GM12801 (cell line): ENCODE data around the gene AGFG1.

Experiments used
- TF ChIP-seq, protein P1 (sequence below): IDR thresholded peaks from one replicate; pipeline ENCODE4 v1.5.1; 2011; ENCODE audit warnings: control low read depth; ENCODE audit not compliant: insufficient read length; ENCODE audit errors: extremely low read depth

AGFG1 gene

GRCh38 chr2:227439214-227439613 lies 32.7 kb upstream of the AGFG1 start:
- TF ChIP-seq, protein P1, sequence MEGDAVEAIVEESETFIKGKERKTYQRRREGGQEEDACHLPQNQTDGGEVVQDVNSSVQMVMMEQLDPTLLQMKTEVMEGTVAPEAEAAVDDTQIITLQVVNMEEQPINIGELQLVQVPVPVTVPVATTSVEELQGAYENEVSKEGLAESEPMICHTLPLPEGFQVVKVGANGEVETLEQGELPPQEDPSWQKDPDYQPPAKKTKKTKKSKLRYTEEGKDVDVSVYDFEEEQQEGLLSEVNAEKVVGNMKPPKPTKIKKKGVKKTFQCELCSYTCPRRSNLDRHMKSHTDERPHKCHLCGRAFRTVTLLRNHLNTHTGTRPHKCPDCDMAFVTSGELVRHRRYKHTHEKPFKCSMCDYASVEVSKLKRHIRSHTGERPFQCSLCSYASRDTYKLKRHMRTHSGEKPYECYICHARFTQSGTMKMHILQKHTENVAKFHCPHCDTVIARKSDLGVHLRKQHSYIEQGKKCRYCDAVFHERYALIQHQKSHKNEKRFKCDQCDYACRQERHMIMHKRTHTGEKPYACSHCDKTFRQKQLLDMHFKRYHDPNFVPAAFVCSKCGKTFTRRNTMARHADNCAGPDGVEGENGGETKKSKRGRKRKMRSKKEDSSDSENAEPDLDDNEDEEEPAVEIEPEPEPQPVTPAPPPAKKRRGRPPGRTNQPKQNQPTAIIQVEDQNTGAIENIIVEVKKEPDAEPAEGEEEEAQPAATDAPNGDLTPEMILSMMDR: no peak

DNA sequence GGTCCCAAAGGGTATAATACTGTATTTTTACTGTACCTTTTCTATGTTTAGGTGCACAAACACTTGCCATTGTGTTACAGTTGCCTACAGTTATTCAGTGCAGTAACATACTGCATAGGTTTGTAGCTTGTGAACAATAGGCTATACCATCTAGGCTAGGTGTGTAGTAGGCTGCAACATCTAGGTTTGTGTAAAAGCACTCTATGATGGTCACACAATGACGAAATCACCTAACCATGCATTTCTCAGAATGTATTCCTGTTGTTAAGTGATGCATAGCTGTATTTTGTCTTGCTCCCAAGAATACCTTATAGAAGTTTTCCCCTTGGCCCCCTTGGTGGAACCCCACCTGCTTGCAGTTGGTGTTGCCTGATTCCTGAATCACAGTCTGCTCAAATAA lies 29.3 kb upstream of the AGFG1 start:
- TF ChIP-seq, protein P1: no peak

- TF ChIP-seq, protein P1: no peak
Measured at GRCh38 chr2:227443889-227444568, 27.9 kb upstream of the AGFG1 start.

- TF ChIP-seq, protein P1: no peak
Measured at GRCh38 chr2:227447606-227448005, 24.4 kb upstream of the AGFG1 start.

DNA sequence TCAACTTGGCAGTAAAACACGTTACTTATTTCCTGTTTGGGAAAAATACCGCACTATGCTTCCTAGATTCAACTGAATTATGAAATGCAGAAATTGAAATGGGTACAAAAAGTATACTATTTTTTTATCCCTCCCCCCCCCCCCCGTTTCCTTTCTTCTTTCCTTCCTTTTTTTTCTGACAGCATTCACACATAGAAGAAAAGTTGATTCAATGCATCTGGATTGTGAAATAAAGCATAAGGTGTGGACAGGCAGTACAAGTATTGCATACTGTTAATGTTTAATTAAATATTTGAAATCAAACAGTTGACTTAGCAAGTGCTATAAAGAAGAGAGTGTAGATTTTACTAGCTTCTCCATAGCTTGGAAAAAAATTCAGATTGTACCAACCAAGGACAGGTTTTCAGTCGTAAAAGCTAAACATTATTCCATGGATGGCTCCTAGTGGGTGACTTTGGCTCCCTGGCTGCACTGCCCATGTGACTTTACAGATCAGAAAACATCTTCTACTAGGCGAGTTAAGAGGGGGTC lies 21.6 kb upstream of the AGFG1 start:
- TF ChIP-seq, protein P1: no peak

DNA sequence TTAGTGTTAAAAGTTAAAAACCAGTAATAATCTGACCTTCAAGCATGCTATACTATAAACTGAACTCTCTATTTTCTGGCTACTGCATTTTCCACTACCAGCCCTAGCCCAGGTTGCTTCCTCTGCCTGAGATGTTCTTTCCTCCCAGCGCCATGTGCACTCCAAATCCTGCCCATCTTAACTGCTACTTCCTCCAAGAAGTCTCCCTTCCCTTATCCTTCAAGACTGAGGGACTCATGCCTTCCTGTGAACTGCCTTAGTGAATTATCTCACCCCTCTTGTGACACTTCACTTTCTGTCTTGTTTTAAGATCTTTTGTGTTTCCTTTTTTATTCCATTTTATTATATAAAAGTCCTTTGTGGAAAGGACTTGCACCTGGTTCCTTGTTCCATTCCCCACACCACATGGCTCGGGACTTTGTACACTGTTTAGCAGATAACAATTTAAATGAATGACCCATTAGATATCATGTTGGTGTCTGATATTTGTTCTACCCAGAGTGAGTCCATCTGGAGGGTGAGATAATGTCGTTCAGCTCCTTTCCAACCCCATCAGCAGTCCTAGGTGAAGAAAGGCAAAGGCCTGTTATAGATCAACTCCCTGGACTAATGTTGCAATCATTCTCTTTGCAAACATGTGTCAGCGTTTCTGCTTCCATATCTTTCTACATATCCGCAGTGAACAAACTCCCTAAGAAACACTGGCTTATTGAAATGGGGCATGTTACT lies 20.9 kb upstream of the AGFG1 start:
- TF ChIP-seq, protein P1: no peak

DNA sequence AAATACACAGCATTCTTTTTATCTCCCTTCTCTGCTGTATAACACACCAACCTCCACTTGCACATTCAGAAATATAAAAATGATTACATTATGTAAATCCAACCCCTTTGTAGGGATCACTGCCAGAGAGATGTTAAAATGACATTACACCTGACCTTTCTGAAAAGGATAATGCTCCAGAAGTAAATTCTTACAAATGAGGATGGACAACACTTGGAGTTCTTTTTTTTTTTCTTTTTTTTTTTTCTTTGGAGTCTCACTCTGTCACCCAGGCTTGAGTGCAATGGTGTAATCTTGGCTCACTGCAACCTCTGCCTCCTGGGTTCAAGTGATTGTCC lies 20.3 kb upstream of the AGFG1 start:
- TF ChIP-seq, protein P1: no peak
